Activated CD4-positive, alpha-beta T cell treated with anti-CD3 and anti-CD28 coated beads, Interleukin-2, amount 50 U/mL, for 4 hours (primary cell): Measurements from ENCODE around the gene TRMU.

ENCODE experiments used
- DNase-seq, 2 experiments: peaks; one replicate each; pipeline ENCODE4 v3.0.0-alpha.2; 2020

Gene TRMU

DNA sequence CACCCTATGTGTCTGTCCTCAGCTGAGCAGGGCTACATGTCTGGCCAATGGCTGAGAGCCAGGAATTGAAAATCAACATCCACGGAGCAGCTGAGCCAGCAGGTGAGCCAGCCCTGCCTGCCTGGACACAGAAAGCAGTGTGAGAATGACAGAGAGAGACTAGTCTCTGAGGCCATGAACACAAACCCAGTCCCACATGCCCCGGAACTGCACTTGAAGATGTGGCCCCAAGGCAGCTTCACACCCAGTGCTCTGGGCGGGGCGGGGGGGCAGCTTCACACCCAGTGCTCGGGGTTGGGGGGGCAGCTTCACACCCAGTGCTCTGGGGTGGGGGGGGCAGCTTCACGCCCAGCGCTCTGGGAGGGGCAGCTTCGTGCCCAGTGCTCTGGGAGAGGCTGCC lies 37.6 kb downstream of the TRMU start:
- DNase-seq = no peak

DNA sequence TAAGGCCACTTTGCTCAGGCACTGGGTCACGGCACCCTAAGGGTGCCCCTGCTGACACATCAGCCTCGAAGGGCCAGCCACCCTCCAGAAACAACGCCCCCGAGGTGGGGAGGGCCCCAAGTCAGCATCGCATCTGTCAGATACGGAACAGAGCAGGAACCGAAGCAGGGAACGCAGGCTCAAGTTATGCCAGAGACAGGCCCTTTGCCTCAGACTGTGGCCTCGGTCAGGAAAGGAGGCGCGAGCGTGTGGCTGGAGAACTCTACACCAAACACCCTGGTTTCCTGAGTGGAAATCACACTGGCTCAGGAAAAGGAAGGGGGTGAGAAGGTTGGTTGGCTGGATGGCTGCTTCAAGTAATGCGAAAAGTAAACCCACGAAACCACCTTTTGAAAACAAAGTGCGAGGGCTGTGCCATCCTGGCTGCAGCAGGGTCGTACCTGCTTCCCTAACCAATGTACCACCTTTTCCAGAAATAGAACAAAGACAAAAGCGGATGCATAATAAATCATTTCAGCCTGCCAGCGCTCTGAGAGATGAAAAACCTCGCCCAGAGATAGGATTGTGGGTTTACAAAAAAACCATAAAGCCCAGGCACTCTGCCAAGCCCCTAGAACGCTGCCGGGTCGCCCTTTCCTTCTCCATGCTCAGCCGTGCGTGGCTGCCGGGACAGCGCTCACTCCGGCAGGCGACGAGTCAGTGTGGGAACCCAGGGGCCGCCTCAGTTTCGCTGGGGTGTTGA lies 38.6 kb downstream of the TRMU start:
- no peak for DNase-seq

DNA sequence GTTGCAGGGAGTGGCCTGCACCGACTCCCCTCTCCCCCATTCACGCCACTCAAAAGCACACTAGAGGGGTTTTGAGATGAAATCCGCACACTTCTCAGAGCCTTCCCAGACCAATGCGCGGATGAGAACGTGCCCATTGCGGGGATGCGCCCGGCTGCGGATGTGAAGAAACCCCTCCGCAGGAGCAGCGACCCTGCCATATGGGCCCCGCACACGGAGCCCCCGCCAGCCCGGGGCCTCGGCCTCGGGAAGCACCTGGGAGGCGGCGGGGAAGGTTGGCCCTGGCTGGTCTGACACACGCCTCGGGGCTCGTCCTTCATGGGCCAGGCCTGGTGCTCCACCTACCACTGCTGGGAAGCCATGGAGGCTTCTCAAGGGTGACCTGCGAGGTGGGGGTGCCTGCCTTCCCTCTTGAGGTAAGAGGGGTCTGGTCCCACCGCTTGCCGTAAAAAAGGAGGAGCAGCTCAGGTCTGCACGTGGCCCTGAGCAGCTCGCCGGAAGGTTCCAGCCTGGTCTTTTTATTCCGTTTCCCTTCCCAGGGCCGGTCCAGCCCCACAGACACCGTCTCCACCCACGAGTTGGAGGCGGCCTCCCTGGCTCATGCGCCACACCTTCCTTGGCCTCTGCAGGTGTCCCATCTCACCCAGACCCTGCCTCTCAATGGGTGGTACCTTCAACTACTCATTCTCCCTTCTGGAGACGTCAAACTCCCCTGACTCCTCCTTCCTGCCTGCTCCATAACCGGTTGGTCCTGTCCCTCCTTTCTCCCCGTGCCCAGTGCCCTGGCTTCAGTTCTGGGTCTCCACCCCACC lies 39.4 kb downstream of the TRMU start:
- no peak for DNase-seq

DNA sequence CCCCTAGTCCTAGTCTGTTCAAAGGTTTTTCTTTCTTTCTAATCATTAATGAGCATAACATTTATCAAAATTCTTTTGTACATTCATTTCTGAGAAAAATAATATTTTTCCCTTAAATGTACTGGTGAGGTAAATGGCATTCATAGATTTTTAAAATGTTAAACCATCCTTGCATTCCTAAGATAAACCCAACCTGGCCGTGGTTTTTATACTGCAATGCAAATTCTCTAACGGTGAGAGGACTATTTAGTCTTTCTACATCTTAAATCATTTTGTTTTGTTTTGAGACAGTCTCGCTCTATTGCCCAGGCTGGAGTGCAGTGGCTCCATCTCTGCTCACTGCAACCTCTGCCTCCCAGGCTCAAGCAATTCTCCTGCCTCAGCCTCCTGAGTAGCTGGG lies 40.6 kb downstream of the TRMU start:
- no peak for DNase-seq

GRCh38 chr22:46376908-46377524 lies 41.5 kb downstream of the TRMU start:
- no peak for DNase-seq

GRCh38 chr22:46377525-46378425 lies 42.3 kb downstream of the TRMU start:
- DNase-seq = no peak

- DNase-seq = no peak
These were observed 43.0 kb downstream of the TRMU start for GRCh38 chr22:46378426-46379065.

DNA sequence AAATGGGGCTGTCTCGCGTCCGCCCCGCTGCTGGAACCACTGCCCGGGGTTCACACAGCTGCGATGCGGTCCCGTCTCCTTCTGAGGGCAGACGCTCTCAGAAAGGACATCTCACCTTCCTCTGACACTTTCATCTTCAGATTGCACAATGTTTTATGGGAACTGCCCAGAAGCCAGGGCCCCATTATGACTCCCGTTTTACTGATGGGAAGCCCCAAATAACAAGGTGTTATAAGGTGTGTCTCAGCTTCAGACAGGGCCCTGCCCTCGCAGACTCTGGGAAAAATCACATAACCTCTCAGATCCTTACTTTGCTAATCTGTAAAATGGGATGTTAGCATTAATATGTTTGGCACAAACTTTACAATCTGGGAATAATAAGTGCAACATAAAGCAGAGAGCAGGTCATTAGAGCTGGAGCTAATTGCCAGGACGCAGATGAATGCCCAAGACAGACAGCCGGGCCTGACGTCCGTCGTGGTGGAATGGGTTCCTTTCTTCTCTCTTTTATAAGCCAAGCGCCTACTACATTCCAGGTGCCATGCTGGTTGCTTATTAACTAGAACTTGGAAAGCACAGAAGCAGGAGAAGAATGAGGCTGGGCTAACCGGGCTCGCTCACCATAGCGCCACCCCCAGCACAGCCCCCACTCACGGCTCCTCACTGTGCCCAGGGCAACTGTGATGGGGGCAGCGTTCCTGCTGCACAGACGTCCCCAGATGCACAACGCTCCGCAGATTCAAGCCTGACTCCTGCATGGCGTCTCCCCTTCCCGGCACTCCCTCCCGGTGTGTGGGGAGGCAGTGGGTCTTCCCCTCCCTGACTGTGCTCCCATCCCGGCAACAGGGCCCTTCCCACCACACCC lies 43.8 kb downstream of the TRMU start:
- DNase-seq = no peak

DNA sequence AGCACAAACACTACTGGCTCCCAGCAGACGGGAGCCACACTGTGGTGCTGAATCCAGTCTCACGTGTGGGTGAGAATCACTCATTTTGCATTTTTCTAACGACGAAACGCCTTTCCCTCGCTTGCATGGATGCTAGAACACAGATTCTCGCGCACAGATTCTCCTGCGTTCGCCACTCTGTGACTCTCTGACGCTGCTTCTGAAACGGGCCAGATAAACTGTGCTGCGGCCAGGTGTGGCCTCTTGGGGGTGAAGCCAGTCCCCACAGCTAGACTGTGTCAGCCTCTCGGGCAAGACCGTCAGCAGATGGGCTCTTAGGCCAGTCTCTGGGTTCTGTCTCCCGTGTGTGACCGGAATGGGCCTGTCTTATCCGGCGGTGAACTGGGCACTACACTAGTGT lies 44.6 kb downstream of the TRMU start:
- DNase-seq = no peak

DNA sequence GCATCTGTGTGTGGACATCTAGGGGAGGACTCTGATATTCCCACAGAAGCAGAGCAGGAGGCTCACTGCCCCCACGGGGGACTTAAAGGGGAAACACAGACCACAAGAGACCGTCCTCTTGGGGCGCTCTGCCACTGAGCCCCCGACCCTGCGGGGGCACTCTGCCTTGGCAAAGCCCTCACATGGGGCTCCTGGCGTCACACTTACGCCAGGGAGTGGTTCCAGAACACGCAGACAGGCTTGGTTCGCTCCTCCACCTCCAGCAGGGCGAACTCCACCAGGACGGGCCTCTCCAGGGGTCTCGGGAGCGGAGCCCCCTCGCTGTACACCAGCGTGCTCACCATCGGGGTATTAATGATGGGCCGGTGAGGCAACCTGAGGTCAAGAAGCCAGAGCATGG lies 45.1 kb downstream of the TRMU start:
- DNase-seq = no peak

DNA sequence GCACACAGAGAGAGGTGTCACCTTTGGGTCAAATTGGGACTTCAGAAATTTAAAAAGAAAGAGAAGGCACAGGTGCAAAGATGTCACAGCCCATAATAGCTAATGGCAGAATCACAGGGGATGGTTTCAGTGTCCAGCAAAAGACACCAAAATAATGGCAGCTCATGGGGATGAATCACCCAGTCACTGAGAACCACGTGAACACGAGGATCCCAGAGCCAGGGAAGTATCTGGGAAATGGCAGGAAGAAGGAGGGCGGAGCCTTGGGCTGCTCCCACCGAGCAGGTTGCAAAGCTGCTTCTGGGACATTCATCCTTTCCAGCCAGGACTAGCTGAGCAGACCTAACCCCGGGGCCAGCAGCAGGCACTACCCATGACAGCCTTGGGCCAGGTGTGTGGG lies 45.6 kb downstream of the TRMU start:
- no peak for DNase-seq

DNA sequence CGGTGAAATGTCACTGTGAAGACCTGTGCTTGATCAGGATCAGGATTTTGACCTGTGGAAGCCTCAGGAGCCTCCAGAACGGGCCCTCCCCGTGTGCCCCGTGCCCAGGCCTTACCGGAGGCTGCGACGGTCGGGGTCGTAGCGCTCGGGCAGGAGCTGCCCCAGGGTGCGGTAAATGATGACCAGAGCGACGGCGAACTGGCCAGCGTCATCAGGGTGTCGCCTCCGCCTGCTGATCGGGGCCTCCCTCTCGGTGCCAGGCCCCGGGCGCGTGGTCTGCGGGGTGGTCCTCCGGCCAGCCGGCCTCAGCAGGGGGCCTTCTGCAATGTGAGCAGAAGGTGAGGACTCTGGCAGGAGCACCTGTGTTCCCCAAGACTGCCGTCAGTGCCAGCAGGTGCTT lies 46.2 kb downstream of the TRMU start:
- no peak for DNase-seq

GRCh38 chr22:46382524-46382923 lies 47.0 kb downstream of the TRMU start:
- DNase-seq = no peak

GRCh38 chr22:46386312-46386711 lies 50.8 kb downstream of the TRMU start:
- no peak for DNase-seq

GRCh38 chr22:46387748-46388147 lies 52.2 kb downstream of the TRMU start:
- DNase-seq = no peak

DNA sequence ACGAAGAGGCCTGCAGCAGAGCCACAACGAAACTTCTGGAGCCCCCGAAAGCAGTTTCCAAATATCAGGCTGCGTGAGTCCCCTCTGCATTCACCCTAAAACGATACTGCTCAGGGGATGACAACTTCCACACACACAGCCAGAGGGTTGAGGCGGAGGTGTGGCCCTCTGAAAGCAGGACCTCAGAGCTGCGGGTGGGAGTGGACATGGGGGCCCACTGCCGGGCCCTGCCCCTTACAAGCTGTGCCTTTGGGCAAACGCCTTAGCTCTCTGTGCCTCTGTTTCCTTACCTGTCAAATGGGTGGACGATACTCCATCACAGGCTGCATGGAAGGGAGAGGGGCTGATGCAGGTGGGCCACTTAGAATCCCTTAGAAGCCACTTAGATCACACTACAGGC lies 53.1 kb downstream of the TRMU start:
- DNase-seq = no peak

DNA sequence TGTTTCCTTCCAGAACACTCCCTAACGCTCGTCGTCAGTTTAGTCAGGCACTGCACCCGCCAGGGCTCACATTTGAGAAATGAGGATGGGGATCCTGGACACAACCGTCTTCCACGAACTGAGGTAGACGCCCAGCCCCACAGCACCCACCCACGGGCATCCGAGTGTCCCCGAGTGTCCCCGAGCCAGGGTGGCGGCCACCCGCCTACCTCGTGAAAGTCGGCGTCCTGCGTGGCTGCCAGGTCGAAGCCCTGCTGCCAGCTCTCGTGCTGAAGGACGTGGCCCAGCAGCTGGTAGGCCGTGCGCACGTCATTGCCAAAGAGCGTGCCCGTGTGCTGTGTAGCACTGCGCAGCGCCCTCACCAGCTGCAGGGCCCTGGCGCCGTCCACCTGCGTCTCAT lies 53.6 kb downstream of the TRMU start:
- no peak for DNase-seq

GRCh38 chr22:46390105-46390651 lies 54.7 kb downstream of the TRMU start:
- DNase-seq = no peak

GRCh38 chr22:46390652-46391301 lies 55.3 kb downstream of the TRMU start:
- no peak for DNase-seq

DNA sequence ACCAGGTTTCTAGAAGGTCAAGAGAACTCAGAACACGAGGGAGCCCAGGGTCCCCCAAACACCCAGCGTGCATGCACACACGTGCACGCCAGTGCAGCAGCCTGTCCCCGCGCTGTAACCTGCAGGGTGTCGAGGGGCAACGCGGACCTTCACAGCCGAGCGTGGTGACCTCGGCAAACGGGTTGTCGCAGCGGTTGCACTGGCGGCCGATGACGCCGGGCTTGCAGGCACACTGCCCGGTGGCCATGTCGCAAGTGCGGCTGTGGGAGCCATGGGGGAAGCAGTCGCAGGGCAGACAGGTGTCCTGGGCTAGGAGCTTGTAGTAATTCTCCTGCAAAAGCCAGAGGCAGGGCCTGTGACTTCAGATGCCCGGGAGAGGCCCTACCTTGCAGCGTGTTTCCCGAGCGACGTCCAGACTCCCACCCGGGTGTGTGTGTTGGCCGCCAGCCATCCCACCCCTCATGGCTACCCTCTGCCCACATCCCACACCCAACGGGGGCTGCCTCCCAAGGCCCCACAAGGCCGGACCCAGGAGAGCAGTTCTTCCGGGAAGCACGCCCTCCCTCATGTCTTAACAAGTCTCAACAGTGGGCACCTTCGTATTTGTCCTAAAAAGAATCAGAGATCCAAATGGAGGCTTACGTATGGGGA lies 56.1 kb downstream of the TRMU start:
- DNase-seq = no peak
